HG02981 (cell line): ENCODE measurements around the gene AZIN2.
"Not testable (repeated sequence)": the region's sequence is repeated elsewhere in the genome, so short reads cannot be mapped to it uniquely, and the experiment has no call there.

ENCODE experiments used
- ATAC-seq: cut with Tn5 transposase; IDR thresholded peaks from one replicate; pipeline ENCODE4 v1.9.1; 2021; ENCODE audit warnings: mild to moderate bottlenecking, moderate library complexity; ENCODE audit not compliant: unreplicated experiment

Gene AZIN2

DNA sequence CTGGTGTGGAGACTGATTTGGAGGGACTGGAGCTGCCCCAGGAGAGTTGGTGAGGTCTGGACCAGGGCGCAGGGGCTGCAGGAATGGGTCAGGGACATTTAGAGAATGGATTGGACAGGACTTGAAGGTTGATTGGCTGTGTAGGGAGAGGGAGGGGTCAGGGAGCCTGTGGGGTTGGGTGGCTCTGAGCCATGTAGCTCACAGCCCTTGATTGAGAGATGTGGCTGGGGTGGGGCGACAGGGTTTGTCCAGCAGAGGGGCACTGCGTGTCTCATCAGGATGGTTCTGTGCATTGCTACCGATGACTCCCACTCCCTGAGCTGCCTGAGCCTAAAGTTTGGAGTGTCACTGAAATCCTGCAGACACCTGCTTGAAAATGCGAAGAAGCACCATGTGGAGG is 12.1 kb downstream of the AZIN2 start:
- ATAC-seq, result no peak

DNA sequence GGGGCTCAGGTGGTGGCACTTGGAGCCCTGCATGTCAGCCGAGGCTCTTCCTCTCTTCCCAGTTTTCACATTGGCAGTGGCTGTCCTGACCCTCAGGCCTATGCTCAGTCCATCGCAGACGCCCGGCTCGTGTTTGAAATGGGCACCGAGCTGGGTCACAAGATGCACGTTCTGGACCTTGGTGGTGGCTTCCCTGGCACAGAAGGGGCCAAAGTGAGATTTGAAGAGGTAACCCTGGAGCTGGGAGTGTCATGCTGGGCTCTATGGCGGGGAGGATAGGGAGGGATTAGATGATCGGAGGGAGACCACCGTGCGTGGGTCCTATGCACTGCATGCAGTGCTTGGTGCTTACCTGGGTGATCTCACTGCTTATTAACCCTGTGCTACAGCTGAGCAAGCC is 13.5 kb downstream of the AZIN2 start:
- ATAC-seq, result no peak

GRCh38 chr1:33094971-33095604 is 14.1 kb downstream of the AZIN2 start:
- ATAC-seq, result no peak

- no peak for ATAC-seq
Measured at GRCh38 chr1:33096363-33097005, 15.5 kb downstream of the AZIN2 start.

- ATAC-seq, result no peak
Measured at GRCh38 chr1:33097137-33097611, 16.2 kb downstream of the AZIN2 start.

- no peak for ATAC-seq
Measured at GRCh38 chr1:33097762-33098161, 16.8 kb downstream of the AZIN2 start.

DNA sequence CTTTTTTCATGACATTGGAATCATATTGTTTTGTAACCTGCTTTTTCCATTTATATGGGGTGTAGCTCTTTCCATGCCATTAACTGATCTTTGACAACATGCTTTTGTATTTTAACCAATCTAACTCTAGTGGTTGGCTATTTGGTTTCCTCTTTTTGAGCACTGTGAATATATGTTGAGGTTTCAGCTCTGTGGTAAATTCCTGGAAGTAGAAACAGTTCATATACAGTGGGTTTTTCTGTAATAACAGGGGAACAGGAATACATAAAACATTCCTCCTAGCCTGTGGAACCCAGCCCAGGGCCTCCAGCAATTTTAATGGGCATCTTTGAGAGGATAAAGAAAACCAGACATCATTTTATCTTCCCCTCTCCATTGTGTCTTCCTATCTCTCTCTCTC is 17.4 kb downstream of the AZIN2 start:
- ATAC-seq, result no peak

GRCh38 chr1:33099290-33100118 is 18.6 kb downstream of the AZIN2 start:
- peak; percentile 94 for ATAC-seq

GRCh38 chr1:33100119-33100415 is 19.1 kb downstream of the AZIN2 start:
- ATAC-seq, result not testable (repeated sequence)

DNA sequence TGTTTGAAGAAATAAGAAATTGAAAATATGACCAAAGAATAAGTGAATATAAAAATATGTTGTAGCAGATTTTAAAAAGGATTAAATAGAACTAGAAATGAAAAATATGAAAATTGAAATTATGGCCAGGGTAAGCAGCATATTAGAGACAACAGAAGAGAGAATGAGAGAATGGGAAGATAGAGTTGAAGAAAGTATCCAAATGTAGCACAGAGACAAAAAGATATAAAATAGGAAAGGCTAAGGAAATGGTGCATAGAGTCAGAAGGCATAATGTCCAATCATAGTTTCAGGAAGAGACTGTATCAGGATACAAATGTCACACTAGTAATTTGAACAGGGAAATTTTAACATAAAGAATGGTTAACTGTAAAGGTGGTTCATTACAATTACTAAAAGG is 29.5 kb downstream of the AZIN2 start:
- no peak for ATAC-seq

DNA sequence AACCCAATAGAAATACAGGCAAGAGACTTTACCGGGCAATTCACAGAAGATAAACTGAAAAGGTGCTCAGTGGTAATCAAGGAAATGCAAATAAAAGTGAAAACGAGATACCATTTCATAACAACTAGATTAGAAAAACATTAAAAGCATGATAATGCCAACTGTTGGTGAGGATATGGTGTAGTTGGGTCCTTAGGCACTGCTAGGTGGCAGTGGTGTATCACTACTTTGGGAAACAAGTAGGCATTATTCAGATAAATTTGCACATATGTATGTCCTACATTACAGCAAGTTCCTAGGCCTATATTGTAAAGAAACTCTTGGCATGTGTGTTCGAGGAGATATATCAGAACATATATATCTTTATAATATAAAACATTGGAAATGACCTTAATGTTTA is 31.0 kb downstream of the AZIN2 start:
- no peak for ATAC-seq

- ATAC-seq, result no peak
Measured at GRCh38 chr1:33117440-33118085, 36.6 kb downstream of the AZIN2 start.

GRCh38 chr1:33118274-33118673 is 37.3 kb downstream of the AZIN2 start:
- no peak for ATAC-seq

DNA sequence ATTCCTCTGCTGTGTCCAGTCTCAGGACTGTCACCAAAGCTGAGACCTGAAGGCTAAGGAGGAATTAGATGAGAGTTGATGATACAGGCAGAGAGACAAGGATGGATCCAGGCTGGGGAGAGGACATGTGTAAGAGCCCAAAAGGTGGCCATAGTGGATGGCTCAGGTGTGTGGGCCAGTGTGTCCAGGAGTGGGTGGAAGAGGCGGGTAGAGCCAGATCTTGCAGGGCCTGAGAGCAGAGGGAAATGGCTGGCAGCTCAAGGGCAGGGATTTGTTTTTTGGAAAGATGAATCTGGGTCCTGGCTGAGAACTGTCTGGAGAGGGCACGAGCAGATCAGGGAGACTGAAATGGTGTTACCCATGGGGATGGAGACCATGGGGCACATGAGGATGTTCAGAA is 38.1 kb downstream of the AZIN2 start:
- ATAC-seq, result no peak

GRCh38 chr1:33119532-33120217 is 38.7 kb downstream of the AZIN2 start:
- ATAC-seq, result peak; percentile 82

DNA sequence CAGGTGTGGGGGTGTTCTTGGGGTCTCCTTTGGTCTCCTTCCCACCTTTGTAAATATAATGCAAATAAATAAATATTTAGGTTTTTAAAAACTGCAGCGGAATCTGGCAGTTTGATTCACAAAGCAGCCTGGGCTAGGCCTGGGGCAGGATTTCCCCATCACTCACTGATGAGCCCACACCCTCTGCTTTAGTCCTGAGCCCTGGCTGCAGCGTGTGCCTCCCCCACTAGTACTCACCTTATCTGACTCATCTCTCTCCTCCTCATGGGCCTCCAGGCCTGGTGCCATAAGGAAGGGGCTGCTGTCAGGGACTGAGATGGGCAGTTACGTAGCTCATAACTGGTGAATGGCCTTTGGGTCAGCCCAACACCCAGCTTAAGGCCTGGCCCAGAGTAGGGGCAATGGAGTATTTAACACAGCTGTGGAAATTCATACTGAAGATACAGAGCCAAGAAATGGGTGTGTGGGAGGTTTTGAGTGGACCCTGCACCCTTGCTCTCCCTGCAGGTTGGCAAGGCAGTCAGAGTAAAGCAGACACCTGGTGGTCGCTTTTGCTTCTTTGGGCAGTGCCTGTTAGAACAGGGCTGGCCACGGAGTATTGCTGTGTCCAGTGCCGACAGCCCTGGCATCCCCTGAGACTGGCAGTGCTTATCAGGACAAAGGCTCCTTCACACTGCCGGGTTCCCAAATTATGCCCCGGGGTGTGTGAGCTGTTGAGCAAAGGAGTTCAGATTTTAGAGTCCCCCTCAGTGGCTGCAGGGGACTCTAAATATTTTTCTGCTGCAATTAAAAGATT is 39.7 kb downstream of the AZIN2 start:
- peak; percentile 74 for ATAC-seq

GRCh38 chr1:33121728-33122127 is 40.8 kb downstream of the AZIN2 start:
- no peak for ATAC-seq

DNA sequence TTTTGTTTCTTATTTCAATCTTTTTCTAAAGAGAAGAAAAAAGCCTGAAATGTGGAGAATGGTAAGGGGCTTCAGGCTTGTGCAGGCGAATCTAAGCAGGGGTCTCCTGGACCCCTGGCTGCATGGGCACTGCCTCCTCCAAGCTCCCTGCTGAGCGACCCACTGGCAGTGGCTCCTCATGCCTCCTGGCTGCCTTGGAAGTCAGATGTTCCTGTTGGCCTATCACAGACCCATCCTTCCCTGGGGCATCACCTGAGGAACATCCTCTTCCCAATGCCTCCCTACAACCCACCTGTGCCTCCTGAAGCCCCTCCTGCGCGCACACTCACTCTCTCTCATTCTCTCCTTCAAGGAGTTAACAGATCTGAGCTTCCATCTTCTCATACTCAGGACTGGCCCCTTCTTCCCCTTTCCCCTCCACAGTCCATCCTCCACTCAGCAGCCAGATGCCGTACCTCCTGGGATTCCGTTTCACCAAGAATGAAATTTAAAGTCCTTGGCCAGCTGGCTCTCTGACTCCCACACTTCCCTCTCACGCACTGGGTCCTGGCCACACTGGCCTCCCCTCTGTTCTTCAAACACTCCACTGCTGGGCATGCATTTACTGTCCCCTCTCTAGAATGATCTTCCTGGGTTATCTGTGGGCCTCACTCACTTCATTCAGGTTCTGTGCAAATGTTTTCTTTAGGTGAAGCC is 41.7 kb downstream of the AZIN2 start:
- no peak for ATAC-seq

DNA sequence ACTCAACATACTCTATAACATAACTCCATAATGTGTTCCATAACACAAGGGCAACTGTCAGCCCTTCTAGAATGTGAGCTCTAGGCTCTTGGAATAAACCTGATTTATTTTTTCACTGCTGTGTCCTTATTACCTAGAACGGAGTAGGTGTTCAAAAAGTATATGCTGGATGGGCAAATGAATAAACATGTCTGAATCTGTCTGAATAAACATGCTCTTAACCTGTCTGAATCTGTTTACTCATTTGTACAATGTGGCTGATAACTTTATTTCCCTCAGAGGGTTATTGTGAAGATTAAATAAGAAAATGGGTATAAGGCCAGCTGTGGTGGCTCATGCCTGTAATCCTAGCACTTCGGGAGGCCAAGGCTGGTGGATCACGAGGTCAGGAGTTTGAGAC is 42.3 kb downstream of the AZIN2 start:
- ATAC-seq, result no peak

GRCh38 chr1:33124647-33125046 is 43.7 kb downstream of the AZIN2 start:
- not testable (repeated sequence) for ATAC-seq
